ENCODE measurements around the gene DTNB.

The DTNB gene

DNA sequence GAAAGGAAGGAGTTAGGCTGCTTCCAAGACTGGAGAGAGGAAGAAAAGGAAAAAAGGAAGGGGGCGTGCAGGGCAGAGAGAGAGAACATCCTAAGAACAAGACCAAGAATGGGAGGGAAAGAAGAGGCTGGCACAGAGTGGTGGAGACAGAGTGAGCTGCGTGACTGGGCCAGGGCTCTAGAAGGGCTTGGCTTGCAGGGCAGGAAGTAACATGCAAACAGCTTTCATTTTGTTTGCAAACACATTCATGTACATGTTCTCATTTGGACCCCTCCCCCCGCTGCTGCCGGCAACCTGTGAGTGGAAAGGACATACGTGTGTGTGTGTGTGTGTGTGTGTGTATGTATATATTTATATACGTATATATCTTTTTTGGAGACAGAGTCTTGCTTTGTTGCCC is 284.9 kb downstream of the DTNB start:
- Histone ChIP-seq H3K4me1 (ENCODE audit: control insufficient read depth in 1 of 2, insufficient read depth in 1 of 2, low read depth in 1 of 2, low read length in 1 of 2) (peaks cover 4 to 7% of the 10 kb centered on the region in 2 experiments), H3K36me3 (no peaks in the 10 kb centered on the region), H3K9me3 (no peaks in the 10 kb centered on the region), H3K27me3 (no peaks in the 10 kb centered on the region), H3K27ac (no peak overlapping the region), H3K4me3 (ENCODE audit: low read depth in 1 of 2, low read length in 1 of 2) (no peak overlapping the region)
- TF ChIP-seq, protein P1, sequence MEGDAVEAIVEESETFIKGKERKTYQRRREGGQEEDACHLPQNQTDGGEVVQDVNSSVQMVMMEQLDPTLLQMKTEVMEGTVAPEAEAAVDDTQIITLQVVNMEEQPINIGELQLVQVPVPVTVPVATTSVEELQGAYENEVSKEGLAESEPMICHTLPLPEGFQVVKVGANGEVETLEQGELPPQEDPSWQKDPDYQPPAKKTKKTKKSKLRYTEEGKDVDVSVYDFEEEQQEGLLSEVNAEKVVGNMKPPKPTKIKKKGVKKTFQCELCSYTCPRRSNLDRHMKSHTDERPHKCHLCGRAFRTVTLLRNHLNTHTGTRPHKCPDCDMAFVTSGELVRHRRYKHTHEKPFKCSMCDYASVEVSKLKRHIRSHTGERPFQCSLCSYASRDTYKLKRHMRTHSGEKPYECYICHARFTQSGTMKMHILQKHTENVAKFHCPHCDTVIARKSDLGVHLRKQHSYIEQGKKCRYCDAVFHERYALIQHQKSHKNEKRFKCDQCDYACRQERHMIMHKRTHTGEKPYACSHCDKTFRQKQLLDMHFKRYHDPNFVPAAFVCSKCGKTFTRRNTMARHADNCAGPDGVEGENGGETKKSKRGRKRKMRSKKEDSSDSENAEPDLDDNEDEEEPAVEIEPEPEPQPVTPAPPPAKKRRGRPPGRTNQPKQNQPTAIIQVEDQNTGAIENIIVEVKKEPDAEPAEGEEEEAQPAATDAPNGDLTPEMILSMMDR (IDR thresholded peaks at IDR 0.05), result no peak

DNA sequence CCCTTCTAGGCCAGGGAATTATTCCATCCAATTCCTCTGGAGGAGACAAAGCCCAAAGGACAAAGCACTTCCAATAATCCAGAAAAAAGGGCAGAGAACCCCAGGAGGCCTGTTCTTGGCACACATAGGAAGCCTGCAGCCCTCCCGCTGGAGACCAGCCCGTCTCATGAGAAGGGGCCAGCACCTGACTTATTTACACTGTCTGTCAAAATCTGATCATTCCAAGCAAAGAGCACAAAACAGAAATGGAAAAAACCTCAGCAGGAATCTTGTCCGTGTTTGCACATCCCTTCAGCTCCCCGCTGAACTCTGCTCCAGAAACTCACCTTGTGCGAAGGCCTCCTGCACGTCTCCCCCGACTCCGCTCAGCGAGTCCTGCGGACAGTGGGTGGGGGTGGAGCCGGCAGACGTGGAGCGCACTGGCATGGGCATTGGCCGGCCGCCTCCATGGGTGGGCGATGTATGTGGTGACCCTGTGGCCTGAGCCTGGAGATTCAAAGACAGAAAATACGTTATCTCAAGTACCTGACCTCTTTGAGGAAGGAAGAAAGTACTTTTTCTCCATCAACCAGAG is 285.4 kb downstream of the DTNB start:
- Histone ChIP-seq H3K9me3 (no peaks in the 10 kb centered on the region), H3K4me1 (ENCODE audit: control insufficient read depth in 1 of 2, insufficient read depth in 1 of 2, low read depth in 1 of 2, low read length in 1 of 2) (peaks cover 4 to 7% of the 10 kb centered on the region in 2 experiments), H3K27ac (no peak overlapping the region), H3K36me3 (no peaks in the 10 kb centered on the region), H3K27me3 (no peaks in the 10 kb centered on the region), H3K4me3 (ENCODE audit: low read depth in 1 of 2, low read length in 1 of 2) (no peak overlapping the region)
- TF ChIP-seq, protein P1 (IDR thresholded peaks at IDR 0.05), result no peak

DNA sequence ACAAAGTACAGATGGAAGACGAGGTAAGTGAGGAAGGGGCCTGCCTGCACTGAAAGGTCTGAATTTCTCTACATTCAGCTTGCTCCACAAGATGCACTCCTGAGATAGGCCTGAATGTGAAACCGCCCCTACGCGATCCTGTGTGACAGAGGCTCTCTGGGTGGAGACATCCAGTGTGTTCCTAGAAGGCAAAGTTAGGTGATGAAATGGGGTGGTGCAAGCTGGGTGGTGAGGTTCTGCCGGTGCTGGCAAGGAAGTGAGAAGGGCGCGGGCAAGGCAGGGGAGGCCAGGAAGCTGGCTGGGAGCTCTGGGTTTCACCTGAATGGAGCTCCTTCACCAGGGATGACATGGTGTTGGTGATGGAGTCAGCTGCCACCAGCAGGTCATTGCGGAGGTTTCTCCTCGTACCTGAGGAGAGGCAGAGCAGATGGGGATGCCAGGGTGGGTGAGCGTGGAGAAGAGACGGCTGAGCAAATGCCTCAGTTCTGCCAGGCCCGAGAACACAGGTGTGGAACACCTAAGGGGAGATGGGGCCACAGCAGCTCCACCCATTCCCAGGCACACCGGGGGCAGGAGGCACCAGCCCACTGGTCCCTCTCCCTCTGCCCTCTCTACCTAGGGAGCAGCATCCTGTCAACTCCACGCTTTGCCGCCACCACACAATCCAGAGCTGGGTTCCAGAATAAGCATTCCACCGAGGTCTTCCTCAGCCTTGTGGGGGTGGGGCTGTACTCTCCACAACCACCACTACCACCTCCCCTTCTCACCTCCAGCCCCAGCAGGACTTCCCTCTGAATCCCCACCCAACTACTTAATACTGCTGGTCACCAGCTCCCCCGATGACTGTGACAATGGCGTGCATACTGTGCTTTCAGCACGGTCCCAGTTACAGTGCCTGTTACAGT is 286.2 kb downstream of the DTNB start:
- Histone ChIP-seq H3K9me3 (no peaks in the 10 kb centered on the region), H3K36me3 (no peaks in the 10 kb centered on the region)
- TF ChIP-seq, protein P1 (IDR thresholded peaks at IDR 0.05), result no peak

DNA sequence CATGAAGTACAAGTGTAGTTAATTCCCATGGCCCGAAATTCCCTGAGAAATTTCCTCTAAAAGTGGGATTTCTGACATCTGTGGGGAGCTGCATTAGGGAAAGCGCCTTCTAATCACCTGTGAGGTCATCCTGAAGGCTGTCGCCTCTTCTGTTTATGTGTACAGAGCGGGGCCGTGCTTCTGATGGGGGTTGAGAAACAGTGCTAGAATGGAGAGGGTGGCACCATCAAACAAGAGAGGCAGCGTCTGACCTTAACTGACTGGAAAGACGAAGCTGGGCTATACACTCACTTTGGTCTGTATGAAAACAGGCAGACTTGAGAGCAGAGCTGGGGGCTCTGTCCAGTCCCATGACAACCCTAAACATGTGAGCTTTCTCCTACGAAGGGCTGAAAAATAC is 287.5 kb downstream of the DTNB start:
- Histone ChIP-seq H3K36me3 (no peaks in the 10 kb centered on the region), H3K27me3 (no peaks in the 10 kb centered on the region), H3K4me1 (ENCODE audit: control insufficient read depth in 1 of 2, insufficient read depth in 1 of 2, low read depth in 1 of 2, low read length in 1 of 2) (peaks cover 4 to 7% of the 10 kb centered on the region in 2 experiments), H3K9me3 (no peaks in the 10 kb centered on the region), H3K4me3 (ENCODE audit: low read depth in 1 of 2, low read length in 1 of 2) (no peak overlapping the region), H3K27ac (no peak overlapping the region)
- TF ChIP-seq, protein P1 (IDR thresholded peaks at IDR 0.05), result no peak

More for the DNA sequence above, 286.2 kb downstream of the DTNB start:
- H3K27ac ChIP-seq, result no peak overlapping the region
- H3K4me3 ChIP-seq (ENCODE audit: low read depth in 1 of 2, low read length in 1 of 2), result no peak overlapping the region
- peaks cover 4 to 7% of the 10 kb centered on the region in 2 experiments for H3K4me1 ChIP-seq (ENCODE audit: control insufficient read depth in 1 of 2, insufficient read depth in 1 of 2, low read depth in 1 of 2, low read length in 1 of 2)
- no peaks in the 10 kb centered on the region for H3K27me3 ChIP-seq

DNA sequence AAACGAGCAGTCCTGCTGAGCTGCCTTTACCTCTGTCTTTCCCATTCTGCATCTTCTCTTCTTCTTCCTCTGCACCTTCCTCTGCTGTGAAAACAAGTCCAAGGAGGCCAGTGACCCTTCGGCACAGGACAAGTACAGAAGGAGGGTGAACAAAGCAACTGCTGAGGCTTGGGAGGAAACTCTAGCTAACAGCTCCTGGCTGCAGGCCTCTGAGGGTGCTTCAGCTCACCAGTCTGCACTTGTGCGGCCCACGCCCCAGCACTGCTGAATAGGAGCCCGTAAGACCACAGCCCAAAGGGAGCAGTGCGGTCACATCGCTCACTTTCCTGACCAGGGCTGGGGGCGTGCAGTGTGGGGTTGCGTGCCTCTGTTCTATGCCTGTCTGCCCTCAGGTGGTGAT is 289.6 kb downstream of the DTNB start:
- peaks cover 4 to 7% of the 10 kb centered on the region in 2 experiments for H3K4me1 ChIP-seq (ENCODE audit: control insufficient read depth in 1 of 2, insufficient read depth in 1 of 2, low read depth in 1 of 2, low read length in 1 of 2)
- H3K4me3 ChIP-seq (ENCODE audit: low read depth in 1 of 2, low read length in 1 of 2), result no peak overlapping the region
- no peak overlapping the region for H3K27ac ChIP-seq
- no peaks in the 10 kb centered on the region for H3K36me3 ChIP-seq
- TF ChIP-seq, protein P1 (IDR thresholded peaks at IDR 0.05), result no peak
- no peaks in the 10 kb centered on the region for H3K9me3 ChIP-seq
- no peaks in the 10 kb centered on the region for H3K27me3 ChIP-seq

Measured in neutrophil (primary cell).